Stimulated activated naive CD4-positive, alpha-beta T cell (primary cell): Measurements from ENCODE around the gene RNF38.

Source experiments
- DNase-seq, 6 experiments: peaks; one replicate each; lab custom pipeline; 2025; lab: John Stamatoyannopoulos, UW

Gene RNF38

DNA sequence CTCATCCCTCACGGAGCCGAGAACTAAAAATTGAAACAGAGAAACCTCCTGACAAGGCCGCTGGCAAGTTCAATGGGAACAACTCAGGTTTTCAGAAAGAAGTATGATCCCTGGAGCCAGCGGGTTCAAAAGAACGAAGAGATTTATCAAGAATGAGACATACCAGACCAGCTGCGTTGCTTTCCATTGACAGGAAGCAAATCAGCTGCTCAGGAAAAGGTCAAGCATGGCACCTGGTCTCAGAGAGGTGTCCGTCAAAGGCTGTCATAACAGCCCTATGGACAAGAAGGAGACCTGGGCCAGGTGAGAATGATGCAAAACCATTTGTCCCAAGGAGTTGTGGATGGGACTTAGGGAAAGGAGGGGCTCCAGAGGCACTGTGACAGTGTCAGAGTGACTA lies 106.9 kb downstream of the RNF38 start:
- DNase-seq: no peak

- DNase-seq: no peak
Measured at GRCh38 chr9:36292641-36293040, 107.4 kb downstream of the RNF38 start.

DNA sequence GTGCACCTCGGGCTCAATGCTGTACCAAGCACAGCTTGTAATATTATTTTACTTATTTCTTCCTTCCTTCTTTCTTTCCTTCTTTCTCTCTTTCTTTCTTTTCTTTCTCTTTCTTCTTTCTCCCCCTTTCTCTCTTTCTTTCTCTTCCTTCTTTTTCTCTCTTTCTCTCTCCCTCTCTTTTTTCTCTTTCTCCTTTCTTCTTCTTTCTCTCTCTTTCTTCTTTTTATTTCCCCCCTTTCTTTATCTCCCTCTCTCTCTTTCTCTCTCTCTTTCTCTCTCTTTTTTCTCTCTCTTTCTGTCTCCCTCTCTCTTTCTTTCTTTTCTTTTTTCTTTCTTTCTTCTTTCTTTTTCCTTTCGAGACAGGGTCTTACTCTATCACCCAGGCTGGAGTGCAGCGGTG lies 109.1 kb downstream of the RNF38 start:
- no peak for DNase-seq

GRCh38 chr9:36289836-36290435 lies 110.1 kb downstream of the RNF38 start:
- no peak for DNase-seq

DNA sequence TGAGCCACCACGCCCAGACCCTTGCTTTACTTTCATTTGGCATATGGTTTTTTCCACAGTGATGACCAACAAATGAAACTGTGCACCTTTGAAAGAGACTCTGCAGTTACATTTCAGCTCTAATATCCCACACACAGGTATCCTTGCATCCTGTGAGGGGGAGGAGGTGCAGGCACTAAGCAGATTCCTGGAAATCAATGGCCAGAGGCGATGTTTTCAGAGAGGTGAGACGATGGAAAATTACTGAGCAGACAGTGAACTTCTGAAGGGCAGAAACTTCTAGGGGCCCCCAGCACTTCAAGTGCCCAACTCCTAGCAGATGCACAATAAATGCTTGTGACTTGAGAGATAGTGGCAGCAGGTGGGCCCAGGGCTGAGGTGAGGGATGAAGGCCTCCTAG lies 112.0 kb downstream of the RNF38 start:
- DNase-seq: no peak
